ENCODE data around the gene CHRNA5.

DNA sequence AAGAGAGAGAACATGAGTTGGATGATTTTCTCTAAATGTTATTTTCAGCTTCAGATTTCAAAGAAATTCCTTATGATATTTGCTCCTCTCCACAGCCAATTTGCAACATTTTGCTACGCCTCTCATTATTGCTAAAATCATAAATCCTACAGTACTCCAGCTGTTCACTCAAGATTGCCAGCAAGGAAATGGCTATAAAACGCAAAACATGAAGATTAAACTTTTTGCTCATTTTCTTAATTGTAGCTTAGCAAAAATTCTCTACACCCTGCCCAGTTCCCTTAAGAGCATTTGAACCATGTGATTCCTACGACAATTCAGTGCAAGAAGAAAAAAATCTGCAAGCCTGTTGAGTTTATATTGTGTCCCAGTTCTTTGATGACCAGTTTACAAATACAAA lies 48.7 kb downstream of the CHRNA5 start:
- TF ChIP-seq POLR2AphosphoS5 (IDR thresholded peaks at IDR 0.05; ENCODE audit: low read depth) = no peak
- TF ChIP-seq, protein P1, sequence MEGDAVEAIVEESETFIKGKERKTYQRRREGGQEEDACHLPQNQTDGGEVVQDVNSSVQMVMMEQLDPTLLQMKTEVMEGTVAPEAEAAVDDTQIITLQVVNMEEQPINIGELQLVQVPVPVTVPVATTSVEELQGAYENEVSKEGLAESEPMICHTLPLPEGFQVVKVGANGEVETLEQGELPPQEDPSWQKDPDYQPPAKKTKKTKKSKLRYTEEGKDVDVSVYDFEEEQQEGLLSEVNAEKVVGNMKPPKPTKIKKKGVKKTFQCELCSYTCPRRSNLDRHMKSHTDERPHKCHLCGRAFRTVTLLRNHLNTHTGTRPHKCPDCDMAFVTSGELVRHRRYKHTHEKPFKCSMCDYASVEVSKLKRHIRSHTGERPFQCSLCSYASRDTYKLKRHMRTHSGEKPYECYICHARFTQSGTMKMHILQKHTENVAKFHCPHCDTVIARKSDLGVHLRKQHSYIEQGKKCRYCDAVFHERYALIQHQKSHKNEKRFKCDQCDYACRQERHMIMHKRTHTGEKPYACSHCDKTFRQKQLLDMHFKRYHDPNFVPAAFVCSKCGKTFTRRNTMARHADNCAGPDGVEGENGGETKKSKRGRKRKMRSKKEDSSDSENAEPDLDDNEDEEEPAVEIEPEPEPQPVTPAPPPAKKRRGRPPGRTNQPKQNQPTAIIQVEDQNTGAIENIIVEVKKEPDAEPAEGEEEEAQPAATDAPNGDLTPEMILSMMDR (IDR thresholded peaks at IDR 0.05; ENCODE audit: insufficient read depth, low read length) = no peak

All from HL-60 (cell line).